ENCODE measurements around the gene PSD.

Gene PSD

DNA sequence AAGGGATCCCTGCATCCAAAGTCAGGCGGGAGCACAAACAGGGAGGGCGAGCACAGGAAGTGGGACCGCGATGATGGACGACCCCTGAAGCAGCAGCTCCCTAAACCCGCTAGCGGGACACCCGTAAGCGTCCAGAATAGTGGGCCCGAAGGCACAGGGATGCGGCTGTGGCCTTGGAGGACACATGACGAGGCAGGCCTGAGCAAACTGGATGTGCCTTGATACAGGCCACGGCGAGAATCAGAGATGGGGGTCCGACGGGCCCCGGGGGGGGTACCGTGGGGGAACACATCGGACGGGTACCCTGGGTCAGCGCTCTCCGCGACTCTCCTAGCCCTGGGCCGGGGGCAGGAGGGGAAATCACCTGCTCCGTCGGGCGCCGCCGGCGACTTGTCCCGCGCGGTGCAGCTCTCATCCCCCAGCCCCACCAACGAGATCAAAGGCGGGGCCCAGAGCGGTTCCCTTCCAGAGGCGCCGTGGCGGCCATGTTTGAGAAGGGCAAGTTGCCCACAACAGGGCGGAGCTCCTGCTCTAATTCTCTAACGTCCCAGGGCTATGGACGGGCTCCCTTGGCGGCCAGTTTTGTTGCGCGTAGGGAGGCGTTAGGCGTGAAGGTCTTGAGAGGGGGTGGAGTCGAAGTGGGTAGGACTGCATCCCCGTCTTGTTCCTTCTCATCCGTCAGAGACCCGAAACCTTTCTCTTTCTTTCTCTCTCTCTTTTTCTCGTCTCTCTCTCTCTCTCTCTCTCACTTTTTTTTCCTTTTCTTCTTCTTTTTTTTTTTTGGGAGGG lies 13.8 kb upstream of the PSD start, which contains the start of gene CUEDC2:
CUEDC2 (minus strand) TSS at position 413 of the 789 bp plus-strand sequence. CDS start 7,386 bp downstream, outside the sequence.
- no peak for TF ChIP-seq CTCF (conservative IDR thresholded peaks at IDR 0.05; ENCODE audit: low read length)
- DNase-seq (ENCODE audit: low read depth), result peak; percentile 96
- H3K4me3 ChIP-seq (ENCODE audit: low read length), result peak within 1 kb of the TSS; percentile 94

- TF ChIP-seq CTCF (conservative IDR thresholded peaks at IDR 0.05; ENCODE audit: low read length), result no peak
- peak; percentile 53 for DNase-seq (ENCODE audit: low read depth)
- H3K4me3 ChIP-seq (ENCODE audit: low read length), result peak overlapping the region; percentile 94
Measured at GRCh38 chr10:102431452-102432124, 13.0 kb upstream of the PSD start.

DNA sequence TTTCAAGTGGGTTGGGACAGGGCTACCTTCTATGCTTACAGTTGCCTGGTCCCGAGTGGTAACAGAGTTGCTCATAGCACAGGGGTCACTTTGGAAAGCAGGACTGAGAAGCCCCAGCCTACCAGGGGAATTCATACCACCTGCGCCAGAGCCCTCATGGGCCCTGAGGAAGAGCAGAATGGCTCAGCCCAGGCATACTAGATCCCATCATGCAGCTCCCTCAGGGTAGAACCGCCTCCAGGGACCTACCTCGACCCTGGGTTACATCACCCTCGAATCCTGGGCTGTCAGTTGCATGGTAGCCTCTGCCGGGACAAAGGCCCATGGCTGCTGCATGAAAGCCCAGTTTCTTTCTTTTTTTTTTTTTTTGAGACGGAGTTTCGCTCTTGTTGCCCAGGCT lies 10.9 kb upstream of the PSD start:
- no peak overlapping the region for H3K4me3 ChIP-seq (ENCODE audit: low read length)
- no peak for DNase-seq (ENCODE audit: low read depth)
- TF ChIP-seq CTCF (conservative IDR thresholded peaks at IDR 0.05; ENCODE audit: low read length), result no peak

GRCh38 chr10:102426803-102427287 lies 8.3 kb upstream of the PSD start:
- no peak for TF ChIP-seq CTCF (conservative IDR thresholded peaks at IDR 0.05; ENCODE audit: low read length)
- H3K4me3 ChIP-seq (ENCODE audit: low read length), result no peak overlapping the region
- DNase-seq (ENCODE audit: low read depth), result peak; percentile 21

DNA sequence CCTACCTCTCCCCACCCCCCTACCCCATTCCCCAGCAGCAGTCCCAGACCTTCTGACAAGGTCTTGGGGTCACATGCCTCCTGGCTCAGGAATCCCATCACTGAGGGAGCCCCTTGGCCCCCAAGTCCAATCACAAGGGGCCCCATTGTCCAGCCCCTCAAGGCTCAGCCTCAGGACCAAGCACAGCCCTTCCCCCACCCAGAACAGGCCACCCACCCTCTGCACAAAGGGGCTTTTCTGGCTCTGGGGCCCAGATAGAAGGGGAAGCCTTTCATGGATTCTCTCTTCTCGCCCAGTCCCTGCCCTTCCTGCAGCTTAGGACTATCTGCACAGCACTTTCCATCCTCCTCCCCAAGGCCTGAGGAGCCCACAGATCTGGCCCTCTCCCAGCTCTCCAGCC lies 6.9 kb upstream of the PSD start:
- DNase-seq (ENCODE audit: low read depth), result no peak
- no peak for TF ChIP-seq CTCF (conservative IDR thresholded peaks at IDR 0.05; ENCODE audit: low read length)
- no peak overlapping the region for H3K4me3 ChIP-seq (ENCODE audit: low read length)

DNA sequence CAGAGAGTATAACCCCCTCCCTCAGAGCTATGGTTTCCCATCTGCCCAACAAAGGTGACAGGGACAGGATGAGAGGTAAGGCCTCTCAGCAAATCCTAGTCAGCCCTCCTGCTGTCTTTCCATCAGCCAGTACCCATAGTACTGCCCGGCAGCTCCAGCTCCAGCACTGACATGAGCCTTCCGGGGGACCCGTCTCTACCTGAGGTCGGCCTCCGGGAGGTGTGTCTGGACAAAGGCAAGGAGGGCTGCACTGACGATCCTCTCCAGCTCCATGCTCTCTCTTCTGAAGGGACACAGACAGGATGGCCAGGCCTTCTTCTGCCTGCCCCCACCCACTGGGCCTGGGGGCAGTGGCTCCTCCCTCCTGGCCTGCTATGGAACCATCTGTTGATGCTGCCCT lies 6.3 kb upstream of the PSD start:
- no peak for TF ChIP-seq CTCF (conservative IDR thresholded peaks at IDR 0.05; ENCODE audit: low read length)
- H3K4me3 ChIP-seq (ENCODE audit: low read length), result no peak overlapping the region
- DNase-seq (ENCODE audit: low read depth), result no peak
